ENCODE results near the gene BRMS1L.

Gene BRMS1L

GRCh38 chr14:35865611-35866324, 39.6 kb downstream of the BRMS1L start:
- no peak for DNase-seq (ENCODE audit: low spot score)

- no peak for DNase-seq (ENCODE audit: low spot score)
These were observed 40.6 kb downstream of the BRMS1L start for GRCh38 chr14:35866595-35867279.

- no peak for DNase-seq (ENCODE audit: low spot score)
These were observed 41.1 kb downstream of the BRMS1L start for GRCh38 chr14:35867280-35867629.

- no peak for DNase-seq (ENCODE audit: low spot score)
These were observed 49.2 kb downstream of the BRMS1L start for GRCh38 chr14:35875296-35875695.

- DNase-seq (ENCODE audit: low spot score), result no peak
These were observed 51.1 kb downstream of the BRMS1L start for GRCh38 chr14:35877276-35877675.

- no peak for DNase-seq (ENCODE audit: low spot score)
These were observed 52.4 kb downstream of the BRMS1L start for GRCh38 chr14:35878272-35879150.

- DNase-seq (ENCODE audit: low spot score), result no peak
These were observed 53.1 kb downstream of the BRMS1L start for GRCh38 chr14:35879151-35879648.

- DNase-seq (ENCODE audit: low spot score), result no peak
These were observed 53.6 kb downstream of the BRMS1L start for GRCh38 chr14:35879654-35880249.

GRCh38 chr14:35881280-35881679, 55.1 kb downstream of the BRMS1L start:
- DNase-seq (ENCODE audit: low spot score), result no peak

GRCh38 chr14:35883677-35884293, 57.6 kb downstream of the BRMS1L start:
- DNase-seq (ENCODE audit: low spot score), result no peak

- DNase-seq (ENCODE audit: low spot score), result no peak
These were observed 64.2 kb downstream of the BRMS1L start for GRCh38 chr14:35890308-35890707.

- no peak for DNase-seq (ENCODE audit: low spot score)
These were observed 69.1 kb downstream of the BRMS1L start for GRCh38 chr14:35895256-35895655.

- DNase-seq (ENCODE audit: low spot score), result no peak
These were observed 71.5 kb downstream of the BRMS1L start for GRCh38 chr14:35897616-35898111.

GRCh38 chr14:35898217-35898775, 72.2 kb downstream of the BRMS1L start:
- no peak for DNase-seq (ENCODE audit: low spot score)

GRCh38 chr14:35900741-35901140, 74.6 kb downstream of the BRMS1L start:
- DNase-seq (ENCODE audit: low spot score), result no peak

- no peak for DNase-seq (ENCODE audit: low spot score)
These were observed 83.5 kb downstream of the BRMS1L start for GRCh38 chr14:35909665-35910064.

- DNase-seq (ENCODE audit: low spot score), result no peak
These were observed 84.1 kb downstream of the BRMS1L start for GRCh38 chr14:35910191-35910590.

- DNase-seq (ENCODE audit: low spot score), result no peak
These were observed 85.0 kb downstream of the BRMS1L start for GRCh38 chr14:35911097-35911496.

GRCh38 chr14:35915185-35915584, 89.0 kb downstream of the BRMS1L start:
- no peak for DNase-seq (ENCODE audit: low spot score)

GRCh38 chr14:35915775-35916174, 89.6 kb downstream of the BRMS1L start:
- DNase-seq (ENCODE audit: low spot score), result no peak
